ENCODE data around the gene CIT.

Gene CIT

GRCh38 chr12:119842380-119842779, 34.7 kb downstream of the CIT start:
- no peak for DNase-seq

- no peak for DNase-seq
These were observed 35.5 kb downstream of the CIT start for GRCh38 chr12:119841433-119842210.

- no peak for DNase-seq
These were observed 36.5 kb downstream of the CIT start for GRCh38 chr12:119840582-119840981.

GRCh38 chr12:119840168-119840567, 37.0 kb downstream of the CIT start:
- no peak for DNase-seq

- DNase-seq, result no peak
These were observed 38.1 kb downstream of the CIT start for GRCh38 chr12:119838826-119839600.

- no peak for DNase-seq
These were observed 40.3 kb downstream of the CIT start for GRCh38 chr12:119836781-119837180.

- no peak for DNase-seq
These were observed 42.1 kb downstream of the CIT start for GRCh38 chr12:119835068-119835467.

- DNase-seq, result no peak
These were observed 47.7 kb downstream of the CIT start for GRCh38 chr12:119829439-119829838.

- no peak for DNase-seq
These were observed 48.8 kb downstream of the CIT start for GRCh38 chr12:119828300-119828699.

GRCh38 chr12:119827760-119828159, 49.4 kb downstream of the CIT start:
- no peak for DNase-seq

GRCh38 chr12:119826661-119827445, 50.3 kb downstream of the CIT start:
- no peak for DNase-seq

- peak in 1 of 2 experiments; percentile 8 for DNase-seq
These were observed 51.9 kb downstream of the CIT start for GRCh38 chr12:119825262-119825661.

GRCh38 chr12:119822046-119822445, 55.1 kb downstream of the CIT start:
- DNase-seq, result no peak

GRCh38 chr12:119819322-119819721, 57.8 kb downstream of the CIT start:
- peak in 1 of 2 experiments; percentile 63 for DNase-seq

GRCh38 chr12:119817546-119818343, 59.4 kb downstream of the CIT start:
- no peak for DNase-seq

- no peak for DNase-seq
These were observed 68.1 kb downstream of the CIT start for GRCh38 chr12:119809023-119809422.

- DNase-seq, result no peak
These were observed 68.7 kb downstream of the CIT start for GRCh38 chr12:119808441-119808840.

- DNase-seq, result peak in 1 of 2 experiments; percentile 21
These were observed 69.7 kb downstream of the CIT start for GRCh38 chr12:119807380-119807779.

GRCh38 chr12:119804011-119804641, 73.0 kb downstream of the CIT start:
- peak in 1 of 2 experiments; percentile 25 for DNase-seq

- no peak for DNase-seq
These were observed 73.7 kb downstream of the CIT start for GRCh38 chr12:119803381-119803791.

- DNase-seq, result no peak
These were observed 74.6 kb downstream of the CIT start for GRCh38 chr12:119802472-119802871.

GRCh38 chr12:119797090-119797489, 80.0 kb downstream of the CIT start:
- no peak for DNase-seq

Measured in NCI-H2081 (cell line).